Measurements from ENCODE around the gene VWF.
A peak's percentile ranks its signal among the peaks of the same experiment; 100 is the strongest.

The VWF gene

DNA sequence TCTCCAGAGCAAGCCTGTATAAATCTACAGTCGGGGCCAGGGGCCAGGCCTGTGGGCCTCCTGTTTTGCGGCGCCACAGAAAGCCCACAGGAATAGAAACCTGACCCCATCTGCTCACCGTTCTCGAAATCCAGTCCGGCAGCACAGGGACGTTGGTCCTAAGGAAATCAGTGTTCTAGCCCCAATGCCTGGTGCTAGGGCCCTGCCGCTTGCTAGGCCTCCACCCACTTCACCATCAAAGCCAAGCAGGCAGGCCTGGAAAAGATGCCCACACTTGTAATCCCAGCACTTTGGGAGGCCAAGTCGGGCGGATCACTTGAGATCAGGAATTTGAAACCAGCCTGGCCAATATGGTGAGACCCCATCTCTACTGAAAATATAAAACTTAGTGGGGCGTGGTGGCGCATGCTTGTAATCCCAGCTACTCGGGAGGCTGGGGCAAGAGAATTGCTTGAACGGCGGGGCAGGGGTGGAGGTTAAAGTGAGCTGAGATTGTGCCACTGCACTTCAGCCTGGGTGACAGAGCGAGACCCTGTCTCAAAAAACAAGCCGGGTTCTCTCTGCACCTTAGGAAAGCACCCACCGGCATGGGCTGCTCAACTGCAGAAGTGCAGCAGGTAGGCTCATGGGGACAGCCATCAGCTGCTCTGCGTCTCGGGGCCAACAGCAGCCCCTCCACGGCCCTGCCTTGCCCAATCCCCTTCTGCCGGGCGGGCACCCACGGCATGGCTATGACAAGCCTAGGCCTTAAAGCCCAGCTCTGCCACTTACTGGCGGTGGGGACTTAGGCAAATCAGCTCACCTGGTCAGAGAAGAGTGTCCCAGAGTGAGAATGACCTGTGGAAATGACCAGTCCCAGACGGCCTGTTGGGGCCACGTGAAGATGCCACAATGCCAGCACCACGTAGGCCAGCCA is 47.4 kb downstream of the VWF start:
- DNase-seq (ENCODE audit: low read depth), result no peak

DNA sequence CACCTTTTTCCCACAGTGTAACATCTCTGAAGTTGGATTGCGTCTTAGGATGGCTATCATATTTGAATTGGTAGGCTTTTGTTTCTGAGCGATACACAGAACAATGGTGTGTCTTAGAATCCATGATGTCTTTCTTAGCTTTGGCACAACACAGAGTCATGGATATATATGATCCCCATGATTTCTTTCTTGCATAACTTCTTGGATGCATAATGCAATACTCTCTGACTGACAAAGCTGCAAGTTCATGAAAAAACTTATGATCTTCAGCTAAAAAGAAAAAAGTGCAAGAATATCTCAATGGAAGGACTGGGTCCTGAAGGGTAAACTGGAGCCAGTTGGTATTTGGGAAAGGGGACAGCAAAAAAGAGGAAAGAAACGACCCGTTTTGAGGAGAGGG is 48.1 kb downstream of the VWF start:
- no peak for DNase-seq (ENCODE audit: low read depth)

DNA sequence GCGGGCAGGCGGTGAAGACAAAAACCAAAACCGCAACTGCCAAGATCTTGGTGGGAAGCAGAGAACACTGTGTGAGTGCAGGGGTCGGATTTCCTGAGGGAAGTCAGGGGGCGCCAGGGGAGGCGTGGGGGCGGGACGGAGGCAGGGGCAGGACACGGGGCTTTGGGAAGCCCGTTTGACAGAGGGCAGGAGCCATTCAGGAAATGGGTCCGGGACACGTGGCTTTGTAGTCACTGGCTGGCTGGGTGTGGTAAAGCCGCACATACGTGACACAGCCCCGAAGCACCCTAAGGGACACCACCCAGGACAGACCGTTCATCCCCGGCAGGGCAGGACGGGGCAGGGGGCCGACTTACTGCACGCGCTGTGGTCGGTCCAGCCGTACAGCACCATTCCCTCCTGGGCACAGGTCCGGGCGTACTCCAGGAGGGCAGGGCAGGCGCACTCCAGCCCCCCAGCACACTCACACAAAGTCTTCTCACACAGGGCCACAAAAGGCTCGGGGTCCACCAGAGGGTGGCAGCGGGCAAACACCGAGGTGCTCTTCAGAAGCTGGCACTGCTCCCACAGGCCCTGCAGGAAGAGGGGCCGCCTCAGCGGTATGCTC is 49.4 kb downstream of the VWF start:
- peak; percentile 57 for DNase-seq (ENCODE audit: low read depth)

DNA sequence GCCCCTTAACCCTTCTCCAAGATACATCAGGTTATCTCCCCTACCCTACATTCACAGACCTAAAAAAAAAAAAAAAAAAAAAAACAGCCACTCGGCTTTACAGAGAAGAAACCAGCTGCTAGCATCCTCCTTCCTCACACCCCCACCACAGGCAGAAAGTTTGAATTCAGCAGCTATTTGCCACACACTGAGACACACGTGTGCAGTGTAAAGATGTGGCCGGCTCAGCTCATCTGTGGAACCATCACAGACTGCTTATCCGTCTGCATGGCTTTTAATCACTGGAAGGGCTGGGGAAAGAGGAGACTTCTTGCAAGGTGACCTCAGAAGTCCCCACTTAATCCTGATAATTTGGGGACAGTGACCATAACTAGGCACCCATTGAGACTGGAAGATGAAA is 50.0 kb downstream of the VWF start:
- no peak for DNase-seq (ENCODE audit: low read depth)

DNA sequence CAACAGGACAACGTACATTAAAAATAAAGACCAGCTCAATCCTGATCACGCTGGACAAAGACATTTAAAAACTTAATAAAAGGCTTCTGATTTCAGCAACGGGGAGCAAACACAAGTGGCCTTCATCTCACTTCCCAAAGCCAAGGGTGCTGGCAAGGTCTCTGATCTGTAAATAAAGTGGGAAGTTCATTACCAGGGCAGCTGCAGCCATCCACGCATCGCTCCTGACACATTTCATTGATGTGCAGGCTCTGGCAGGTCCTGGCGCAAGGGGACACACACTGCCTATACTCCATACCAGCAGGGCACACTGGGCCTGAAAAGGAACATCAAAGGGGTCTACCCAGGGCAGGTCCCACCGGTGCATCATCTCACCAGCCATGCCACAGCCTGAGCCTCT is 51.0 kb downstream of the VWF start:
- no peak for DNase-seq (ENCODE audit: low read depth)

DNA sequence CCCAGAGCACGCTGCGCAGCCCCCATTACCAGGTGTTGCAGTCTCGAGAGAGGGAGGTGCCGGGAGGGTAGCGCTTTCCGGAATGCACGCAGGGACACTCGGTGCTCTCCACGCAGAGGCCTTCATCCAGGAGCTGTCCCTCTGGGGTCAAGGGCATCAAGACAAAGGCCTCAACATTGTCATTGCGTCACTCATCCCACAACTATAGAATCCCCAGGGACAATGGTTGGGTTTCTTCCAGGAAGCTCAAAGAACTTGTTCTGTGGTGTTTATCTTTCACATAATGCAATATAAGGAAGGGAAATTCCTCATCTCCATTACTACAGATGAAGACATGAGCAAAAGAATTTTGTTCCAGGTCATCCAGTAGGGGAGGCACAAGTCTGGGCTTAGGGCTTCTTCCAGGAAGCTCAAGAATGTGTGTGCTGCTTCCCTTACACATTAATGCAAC is 52.1 kb downstream of the VWF start:
- DNase-seq (ENCODE audit: low read depth), result peak; percentile 48

DNA sequence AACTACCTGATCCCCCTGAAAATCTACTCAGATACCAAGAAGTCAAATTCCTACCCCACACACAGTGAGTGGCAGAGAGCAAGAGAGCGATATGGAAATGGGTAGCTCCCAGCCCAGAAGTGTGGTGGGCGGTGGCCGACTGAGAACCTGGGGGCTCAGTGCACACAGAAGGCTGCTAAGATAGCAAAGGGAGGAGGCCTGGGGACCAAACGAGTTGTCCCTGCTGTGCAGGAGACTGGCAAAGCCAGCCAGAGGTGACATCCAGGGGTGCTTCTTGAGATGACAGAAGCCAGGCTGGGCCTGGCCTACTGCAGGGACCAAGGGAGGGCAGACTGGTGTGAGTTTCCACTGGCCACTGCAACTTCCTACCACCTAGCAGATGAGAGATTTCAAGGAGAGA is 52.9 kb downstream of the VWF start:
- DNase-seq (ENCODE audit: low read depth), result no peak

DNA sequence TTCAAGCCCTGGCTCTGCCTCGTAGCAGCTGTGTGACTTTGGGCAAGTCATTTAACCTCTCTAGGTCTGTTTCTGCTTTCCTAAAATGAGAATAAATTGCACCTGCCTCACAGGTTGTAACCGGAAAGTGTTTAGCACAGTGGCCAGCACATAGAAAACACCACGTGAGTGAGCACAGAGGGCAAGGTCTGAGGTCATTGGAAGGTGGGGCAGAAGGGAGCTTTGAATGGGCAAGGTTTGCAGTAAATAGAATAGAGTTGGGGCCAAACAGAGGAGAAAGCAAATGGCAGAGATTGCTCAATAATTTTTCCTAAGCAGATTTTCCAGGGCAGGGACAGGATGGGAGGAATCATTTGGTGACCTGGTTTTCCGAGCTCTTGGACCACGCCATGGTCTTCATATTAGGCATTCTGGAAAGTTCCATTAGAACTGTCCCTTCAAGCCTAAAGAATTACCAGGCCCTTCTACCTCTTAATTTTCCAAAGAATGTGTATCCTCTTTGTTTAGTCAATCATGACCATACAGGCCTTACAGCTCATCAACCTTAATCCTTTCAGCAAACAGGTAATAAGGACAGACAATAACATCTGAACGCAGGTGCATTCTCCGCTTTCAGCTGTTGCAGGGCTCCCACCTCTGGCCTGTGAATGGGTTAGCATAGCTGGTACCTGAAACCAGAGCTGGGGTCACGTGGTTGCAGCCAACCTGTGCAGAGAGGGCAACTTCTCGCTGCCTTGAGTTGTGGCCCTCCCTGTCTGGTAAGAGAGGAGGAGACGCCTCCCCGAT is 53.8 kb downstream of the VWF start:
- DNase-seq (ENCODE audit: low read depth), result no peak

DNA sequence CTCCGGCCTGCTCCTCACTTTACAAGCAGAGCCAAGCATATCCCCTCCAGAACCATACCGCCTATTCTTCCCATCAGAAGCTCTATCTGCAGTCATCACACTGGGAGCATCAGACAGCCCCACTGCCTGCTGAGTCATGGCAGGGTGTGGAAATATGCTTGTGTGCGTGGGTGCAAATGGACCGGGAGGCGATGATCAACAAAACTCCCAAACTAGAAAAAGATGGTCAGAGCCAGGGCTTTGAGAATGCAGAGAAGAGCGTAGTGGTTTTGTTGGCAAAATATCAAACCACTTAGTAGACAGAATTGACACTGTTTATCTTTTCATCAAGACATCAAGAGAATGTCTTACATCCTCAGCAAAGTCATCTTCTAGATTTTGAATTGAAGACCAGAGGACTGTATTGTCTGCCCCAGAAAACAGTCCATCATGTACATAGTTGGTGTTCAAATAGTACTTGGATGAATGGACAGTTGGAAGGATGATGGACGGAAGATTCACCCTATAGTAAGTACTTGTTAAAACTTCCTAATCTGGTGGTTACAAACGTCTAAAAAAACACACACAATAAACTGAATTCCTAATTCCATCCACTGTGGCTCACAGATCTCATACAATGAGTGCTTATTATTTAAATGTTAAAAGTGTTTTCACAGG is 54.9 kb downstream of the VWF start:
- peak; percentile 82 for DNase-seq (ENCODE audit: low read depth)

DNA sequence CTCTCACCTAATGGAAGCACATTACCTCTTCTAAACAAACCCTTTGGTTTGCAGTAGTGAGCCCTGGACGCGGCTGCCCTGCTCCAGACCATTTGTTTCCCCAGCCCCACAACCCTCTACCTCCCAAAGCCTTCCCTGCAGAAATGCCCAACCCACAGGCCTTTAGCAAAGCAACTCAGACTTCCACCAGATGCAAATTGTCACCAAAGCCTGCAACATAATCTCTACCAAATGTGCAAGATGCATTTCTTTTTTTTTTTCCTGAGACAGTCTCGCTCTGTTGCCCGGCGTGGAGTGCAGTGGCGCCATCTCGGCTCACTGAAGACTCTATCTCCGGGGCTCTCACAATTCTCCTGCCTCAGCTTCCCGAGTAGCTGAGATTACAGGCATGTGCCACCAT is 56.2 kb downstream of the VWF start:
- no peak for DNase-seq (ENCODE audit: low read depth)

DNA sequence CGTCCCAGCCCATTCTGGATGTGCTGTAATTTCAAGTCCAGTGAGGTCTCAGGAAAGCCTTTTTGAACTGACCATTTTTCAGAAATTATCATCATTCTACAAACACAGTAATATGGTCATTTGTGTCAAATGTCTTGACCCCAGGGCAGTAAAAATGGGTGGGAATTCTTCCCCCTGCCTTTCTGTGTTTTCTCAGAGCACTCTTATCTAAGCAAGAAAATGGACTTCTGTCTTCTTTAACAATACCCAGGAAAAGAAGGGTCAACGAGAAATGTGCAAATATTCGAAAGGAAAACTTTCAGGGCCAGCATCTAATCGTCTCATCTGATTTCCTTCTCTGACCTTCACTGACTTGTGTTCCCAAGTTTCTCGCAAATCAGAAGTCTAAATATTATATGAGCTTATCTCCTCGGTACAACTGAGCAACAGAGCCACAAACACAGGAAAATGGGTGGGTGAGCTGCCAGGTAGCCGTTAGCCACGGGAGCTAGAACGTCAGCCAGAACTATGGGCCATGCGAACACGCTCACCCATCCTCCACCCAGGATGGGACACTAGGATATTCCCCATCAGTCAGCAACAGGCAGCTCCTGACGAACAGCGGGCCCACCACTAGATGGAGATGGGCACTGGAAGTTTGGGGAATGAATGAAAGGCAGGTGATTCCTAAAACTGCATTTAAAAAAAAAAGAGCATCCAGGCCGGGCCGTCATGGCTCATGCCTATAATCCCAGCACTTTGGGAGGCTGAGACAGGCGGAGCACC is 57.1 kb downstream of the VWF start:
- peak; percentile 56 for DNase-seq (ENCODE audit: low read depth)

DNA sequence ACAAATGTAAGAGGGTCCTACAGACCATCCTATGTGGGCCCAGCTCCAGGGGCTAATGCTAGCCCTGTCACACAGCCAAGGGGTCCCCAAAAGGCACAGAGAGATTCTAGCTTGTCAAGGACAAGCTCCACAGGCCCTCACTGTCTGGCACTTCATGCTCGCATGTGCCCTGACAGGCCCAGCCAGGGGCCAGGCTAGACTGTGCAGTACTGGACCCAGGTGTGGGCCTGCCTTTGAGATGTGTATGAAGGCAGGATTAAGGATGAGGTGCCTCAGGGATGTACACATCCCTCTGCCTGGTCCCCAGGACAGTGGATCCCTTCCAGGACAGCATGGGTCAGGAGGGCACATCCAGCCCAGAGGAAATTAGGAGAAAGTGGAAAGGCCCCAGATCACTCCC is 57.8 kb downstream of the VWF start:
- no peak for DNase-seq (ENCODE audit: low read depth)

DNA sequence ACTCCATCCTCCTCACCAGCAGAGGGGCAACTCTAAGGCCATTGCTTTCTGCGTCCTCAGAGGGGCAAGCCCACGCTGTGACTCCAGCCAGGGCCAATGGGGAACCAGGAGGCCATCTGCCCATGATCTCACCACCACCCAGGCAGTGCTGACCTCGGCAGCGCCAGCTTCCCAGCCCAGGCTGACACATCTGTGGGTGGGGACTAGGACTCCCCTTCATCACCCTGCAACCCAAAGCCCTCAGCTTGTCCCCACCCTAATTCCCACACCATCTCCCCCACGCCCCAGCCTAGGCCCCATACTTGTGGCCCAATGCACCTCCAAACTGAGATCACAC is 58.6 kb downstream of the VWF start:
- no peak for DNase-seq (ENCODE audit: low read depth)

DNA sequence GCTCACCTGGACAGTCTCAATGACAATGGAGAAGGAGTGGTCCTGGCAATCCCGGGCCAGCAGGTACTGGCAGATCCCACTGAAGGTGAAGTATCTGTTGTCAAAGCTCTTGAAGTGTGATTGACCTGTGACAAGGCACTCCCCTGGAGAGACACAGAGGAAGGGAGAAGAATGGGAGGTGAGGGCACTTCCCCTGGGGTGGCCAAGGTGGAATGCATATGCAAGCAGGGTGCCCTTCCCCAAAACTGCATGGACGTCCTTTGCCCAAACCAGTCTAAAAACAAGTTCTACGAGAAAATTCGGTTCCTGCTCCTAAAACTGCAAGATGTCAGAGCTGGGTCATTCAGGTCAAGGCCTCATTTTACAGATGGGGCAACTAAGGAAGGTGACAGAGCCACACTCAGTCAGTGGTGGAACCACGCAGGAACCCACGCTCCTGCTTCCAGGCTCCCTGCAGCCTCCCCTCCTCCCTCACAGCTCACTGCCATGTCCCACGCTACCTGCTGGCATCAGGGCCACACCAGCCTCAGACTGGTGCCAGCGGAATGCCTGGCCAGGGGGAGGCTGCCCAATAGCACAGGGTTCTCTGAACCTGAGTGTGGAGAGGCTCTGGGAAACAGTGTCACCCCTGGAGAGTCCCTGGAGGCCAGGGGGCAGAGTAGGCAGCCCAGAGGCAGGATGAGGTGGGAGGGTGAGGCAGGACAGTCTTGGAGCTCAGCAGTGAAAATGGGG is 59.2 kb downstream of the VWF start:
- no peak for DNase-seq (ENCODE audit: low read depth)

DNA sequence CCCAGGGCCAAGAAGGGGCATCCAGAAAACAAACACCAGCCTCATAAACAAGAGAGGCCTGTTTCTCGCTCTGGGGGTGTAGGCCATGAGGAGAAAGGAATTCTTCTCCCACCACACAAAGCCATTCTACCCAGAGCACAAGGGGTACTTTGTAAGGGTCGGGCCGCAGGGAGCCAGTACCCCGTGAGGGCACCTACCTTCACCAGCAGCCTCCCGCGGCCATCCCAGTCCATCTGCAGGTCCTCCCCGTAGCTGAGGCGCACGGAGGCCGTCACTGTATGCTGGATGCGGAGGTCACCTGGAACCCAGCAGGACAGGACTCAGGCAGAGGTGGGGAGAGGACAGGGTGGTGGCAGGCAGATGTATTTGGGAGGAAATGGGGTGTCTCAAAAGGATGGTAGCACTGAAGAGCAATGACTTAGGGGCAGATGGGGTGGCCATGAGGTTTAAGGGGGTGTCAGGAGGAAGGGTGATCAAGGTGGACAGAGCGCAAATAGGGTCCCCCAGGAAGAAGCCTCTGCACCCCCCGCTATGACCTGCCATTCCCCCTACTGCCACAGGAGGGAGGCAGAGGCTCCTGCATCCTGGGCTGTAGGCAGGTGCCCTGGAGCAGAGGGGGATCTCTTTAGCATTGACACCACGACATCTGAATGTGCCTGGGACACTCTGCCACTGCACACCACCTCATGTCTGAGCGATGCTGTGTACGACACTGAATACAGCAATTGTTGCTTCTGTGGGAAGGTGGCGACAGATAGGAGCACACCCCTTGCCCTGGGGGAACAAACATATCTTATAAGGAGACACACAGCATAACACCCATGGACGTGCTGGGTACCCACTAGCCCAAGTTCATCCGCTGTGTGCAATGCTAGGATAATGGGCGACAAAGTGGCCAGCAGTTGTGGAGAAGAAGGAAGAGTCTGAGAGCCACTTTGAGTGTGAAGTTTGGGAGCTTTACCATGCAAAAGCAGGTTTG is 61.4 kb downstream of the VWF start:
- peak; percentile 64 for DNase-seq (ENCODE audit: low read depth)

DNA sequence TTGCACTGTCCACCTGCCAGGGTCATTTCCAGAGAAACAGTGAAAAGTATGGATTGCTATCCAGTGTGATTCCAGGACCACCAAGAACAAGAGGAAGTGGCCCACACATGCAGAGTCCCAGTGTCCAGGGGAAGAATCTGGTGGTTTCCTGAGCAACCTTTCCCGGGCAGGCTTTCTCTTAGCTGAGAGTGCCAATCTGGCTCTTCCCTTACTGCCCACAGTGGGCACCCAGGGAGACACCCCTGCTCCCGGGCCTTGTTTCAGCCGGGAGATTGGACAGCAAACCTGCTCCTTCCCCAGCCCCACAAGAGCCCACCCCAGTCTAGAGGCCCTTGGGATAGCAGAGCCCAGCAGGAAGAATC is 62.1 kb downstream of the VWF start:
- DNase-seq (ENCODE audit: low read depth), result no peak

DNA sequence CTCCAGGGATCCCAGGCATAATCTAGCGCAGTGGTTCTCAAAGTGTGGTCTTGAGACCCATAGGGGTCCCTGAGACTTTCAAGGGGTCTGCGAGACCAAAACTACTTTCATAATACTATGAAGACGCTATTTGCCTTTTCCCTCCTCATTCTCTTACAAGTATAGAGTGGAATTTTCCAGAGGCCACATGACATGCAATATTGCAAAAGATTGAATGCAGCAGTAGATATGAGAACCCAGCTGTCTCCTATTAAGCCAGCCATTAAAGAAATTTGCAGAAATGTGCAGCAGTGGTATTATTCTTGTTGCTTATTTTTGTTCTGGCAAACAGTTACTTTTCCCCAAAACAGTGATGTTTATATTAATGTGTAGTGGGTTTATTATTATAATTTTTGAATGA is 62.8 kb downstream of the VWF start:
- DNase-seq (ENCODE audit: low read depth), result no peak

DNA sequence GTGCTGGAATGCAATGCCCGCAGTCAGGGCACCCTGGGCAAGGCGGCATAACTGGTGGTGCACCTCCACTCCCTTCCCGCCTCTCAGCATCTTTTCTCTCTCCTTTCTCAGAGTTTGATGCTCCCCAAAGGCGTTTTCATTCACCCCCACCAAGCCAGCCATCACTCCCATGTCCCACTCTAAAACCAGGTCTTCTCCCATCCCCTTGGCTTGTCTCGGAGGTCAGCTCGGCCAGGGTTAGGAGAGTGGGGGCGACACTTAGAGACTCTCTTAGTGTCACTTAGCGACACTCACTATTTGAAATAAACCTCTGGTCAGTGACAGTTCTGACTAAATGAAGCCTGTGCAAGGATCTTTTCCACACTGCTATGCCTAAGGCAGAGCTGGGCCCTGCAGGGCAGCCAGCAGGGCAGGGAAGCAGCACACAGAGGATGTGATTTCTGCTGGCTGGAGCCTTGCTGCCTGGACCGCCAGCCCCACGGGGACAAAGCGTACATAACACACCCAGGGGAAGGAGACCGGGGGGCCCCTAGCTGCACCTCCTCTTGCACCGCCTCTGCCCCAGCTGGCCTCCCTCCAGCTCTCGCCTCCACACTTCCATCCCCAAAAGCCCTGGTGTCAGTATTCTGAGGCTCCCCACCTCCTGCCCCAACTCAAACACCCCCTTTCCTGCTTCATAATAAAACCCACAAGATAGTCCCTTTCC is 64.5 kb downstream of the VWF start:
- DNase-seq (ENCODE audit: low read depth), result no peak

DNA sequence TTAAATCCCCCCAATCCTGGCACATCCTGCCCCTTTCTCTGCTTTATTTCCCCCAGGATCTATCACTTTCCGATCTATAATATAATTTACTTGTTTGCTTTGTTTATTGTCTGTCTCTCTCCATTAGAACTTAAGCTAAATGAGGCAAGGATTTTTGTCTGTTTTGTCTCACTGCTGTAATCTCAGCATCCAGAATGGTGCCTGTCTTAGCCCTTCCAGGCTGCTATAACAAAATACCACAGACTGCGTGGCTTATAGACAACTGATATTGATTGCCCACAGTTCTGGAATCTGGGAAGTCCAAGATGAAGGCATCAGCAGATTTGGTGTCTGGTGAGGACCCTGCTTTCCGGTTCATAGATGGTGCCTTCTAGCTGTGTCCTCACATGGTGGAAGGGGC is 65.2 kb downstream of the VWF start:
- DNase-seq (ENCODE audit: low read depth), result no peak

Data from ELR (cell line).